Measurements from ENCODE around the gene C3orf22. TPM values are rescaled to one million over a fixed set of nuclear protein-coding genes. Genes with fewer than 3 reads are reported as not detected.
"Not testable (repeated sequence)": the region's sequence is repeated elsewhere in the genome, so short reads cannot be mapped to it uniquely, and the experiment has no call there.

C3orf22 gene
- total and polyA plus RNA-seq, 5 donors from 2014 or later, result not detected

DNA sequence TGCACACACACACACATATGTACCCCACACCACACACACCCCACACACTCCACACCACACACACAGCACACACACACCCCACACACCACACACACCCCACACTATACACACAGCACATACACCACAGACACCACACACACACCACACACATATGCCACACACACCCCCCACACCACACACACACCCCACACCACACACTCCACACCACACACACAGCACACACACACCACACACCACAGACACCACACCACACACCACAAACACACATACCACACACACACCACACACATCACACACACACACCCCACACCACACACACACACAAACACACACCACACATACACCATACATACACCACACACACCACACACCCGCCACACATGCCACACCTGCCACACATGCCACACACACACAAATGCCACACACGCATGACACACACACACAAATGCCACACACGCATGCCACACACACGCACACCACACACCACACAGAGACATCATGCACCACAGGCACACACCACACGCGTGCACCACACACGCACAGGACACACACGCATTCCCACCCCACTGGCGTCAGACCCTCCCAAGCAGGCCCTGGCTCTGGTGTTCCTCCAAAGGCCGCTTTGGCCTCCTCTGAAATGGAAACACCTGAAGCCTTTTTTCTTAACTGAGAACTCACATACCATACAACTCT lies 19.0 kb downstream of the C3orf22 start:
- Histone ChIP-seq H3K4me3 (ENCODE audit: low read depth, low read length) (no peak overlapping the region), H3K36me3 (ENCODE audit: control insufficient read depth, insufficient read depth, low read length) (no peaks in the 10 kb centered on the region), H3K9me3 (ENCODE audit: control insufficient read depth in 2 of 2, low read length in 2 of 2) (no peaks in the 10 kb centered on the region), H3K27me3 (ENCODE audit: control insufficient read depth, insufficient read depth, low read length) (no peaks in the 10 kb centered on the region), H3K4me1 (ENCODE audit: control insufficient read depth, insufficient read depth, low read length, poor library complexity, severe bottlenecking) (no peaks in the 10 kb centered on the region), H3K27ac (ENCODE audit: insufficient read depth, low read length, poor library complexity, severe bottlenecking) (no peak overlapping the region)
- Mint-ChIP-seq H3K9me3 (peaks cover 0 to 2% (median 0%) of the 10 kb centered on the region in 7 donors), H3K27me3 (no peaks in the 10 kb centered on the region), H3K4me3 (no peak overlapping the region), H3K36me3 (no peaks in the 10 kb centered on the region), H3K27ac (no peak overlapping the region), H3K4me1 (peaks cover 0 to 4% (median 1%) of the 10 kb centered on the region in 4 donors)
- ATAC-seq (ENCODE audit: low read depth in 2 of 2) (no peak), DNase-seq (no peak)

DNA sequence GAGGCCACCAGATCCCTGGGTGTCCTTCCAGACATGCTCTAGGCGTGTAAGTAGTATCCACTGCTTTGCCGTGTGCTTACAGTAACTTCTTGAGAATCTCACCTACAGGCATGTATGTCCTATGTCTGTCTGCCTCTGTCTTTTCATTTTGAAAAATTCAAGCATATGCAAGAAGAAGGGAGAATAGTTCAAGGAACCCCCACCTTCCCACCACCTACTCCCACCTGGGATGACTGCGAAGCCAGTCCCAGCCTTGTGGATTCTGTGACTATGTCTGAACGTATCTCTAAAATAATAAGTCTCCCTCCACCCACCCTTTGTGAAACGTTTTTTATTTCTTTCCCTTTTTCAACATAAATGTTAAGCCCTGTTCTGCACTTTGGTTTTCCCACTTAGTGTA lies 19.8 kb downstream of the C3orf22 start:
- ATAC-seq (ENCODE audit: low read depth in 2 of 2) (no peak), DNase-seq (no peak)
- H3K4me3 ChIP-seq (ENCODE audit: low read depth, low read length), result no peak overlapping the region
- Mint-ChIP-seq H3K4me1 (peaks cover 0 to 4% (median 1%) of the 10 kb centered on the region in 4 donors), H3K9me3 (peaks cover 0 to 2% (median 0%) of the 10 kb centered on the region in 7 donors), H3K36me3 (no peaks in the 10 kb centered on the region), H3K27me3 (no peaks in the 10 kb centered on the region), H3K4me3 (no peak overlapping the region), H3K27ac (no peak overlapping the region)
- no peak overlapping the region for H3K27ac ChIP-seq (ENCODE audit: insufficient read depth, low read length, poor library complexity, severe bottlenecking)
- no peaks in the 10 kb centered on the region for H3K27me3 ChIP-seq (ENCODE audit: control insufficient read depth, insufficient read depth, low read length)
- H3K9me3 ChIP-seq (ENCODE audit: control insufficient read depth in 2 of 2, low read length in 2 of 2), result no peaks in the 10 kb centered on the region
- H3K36me3 ChIP-seq (ENCODE audit: control insufficient read depth, insufficient read depth, low read length), result no peaks in the 10 kb centered on the region
- no peaks in the 10 kb centered on the region for H3K4me1 ChIP-seq (ENCODE audit: control insufficient read depth, insufficient read depth, low read length, poor library complexity, severe bottlenecking)

DNA sequence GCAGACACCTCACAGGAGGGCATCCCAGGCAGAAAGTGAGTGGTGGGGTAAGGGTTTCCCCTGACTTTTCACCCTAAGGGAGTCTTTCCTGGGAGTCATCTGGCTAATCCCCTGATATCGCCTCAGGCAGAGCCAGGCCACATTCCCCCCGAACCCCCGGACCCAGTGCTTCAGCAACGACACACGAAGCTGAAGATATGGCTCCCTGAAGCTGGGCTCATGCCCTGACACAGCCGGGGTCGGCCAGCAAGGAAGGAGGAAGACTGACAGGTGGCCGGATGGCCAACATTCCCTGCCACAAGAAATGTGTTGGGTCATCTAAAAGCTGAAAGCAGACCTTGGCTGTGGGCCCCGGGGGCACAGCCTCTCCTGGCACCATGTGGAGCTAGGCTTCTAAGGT lies 20.4 kb downstream of the C3orf22 start:
- Histone ChIP-seq H3K4me1 (ENCODE audit: control insufficient read depth, insufficient read depth, low read length, poor library complexity, severe bottlenecking) (no peaks in the 10 kb centered on the region), H3K9me3 (ENCODE audit: control insufficient read depth in 2 of 2, low read length in 2 of 2) (no peaks in the 10 kb centered on the region), H3K36me3 (ENCODE audit: control insufficient read depth, insufficient read depth, low read length) (no peaks in the 10 kb centered on the region), H3K27me3 (ENCODE audit: control insufficient read depth, insufficient read depth, low read length) (no peaks in the 10 kb centered on the region), H3K27ac (ENCODE audit: insufficient read depth, low read length, poor library complexity, severe bottlenecking) (no peak overlapping the region), H3K4me3 (ENCODE audit: low read depth, low read length) (no peak overlapping the region)
- Mint-ChIP-seq H3K27ac (no peak overlapping the region), H3K9me3 (peaks cover 0 to 2% (median 0%) of the 10 kb centered on the region in 7 donors), H3K27me3 (no peaks in the 10 kb centered on the region), H3K36me3 (no peaks in the 10 kb centered on the region), H3K4me3 (no peak overlapping the region), H3K4me1 (peaks cover 0 to 4% (median 1%) of the 10 kb centered on the region in 4 donors)
- DNase-seq (no peak), ATAC-seq (ENCODE audit: low read depth in 2 of 2) (no peak)

DNA sequence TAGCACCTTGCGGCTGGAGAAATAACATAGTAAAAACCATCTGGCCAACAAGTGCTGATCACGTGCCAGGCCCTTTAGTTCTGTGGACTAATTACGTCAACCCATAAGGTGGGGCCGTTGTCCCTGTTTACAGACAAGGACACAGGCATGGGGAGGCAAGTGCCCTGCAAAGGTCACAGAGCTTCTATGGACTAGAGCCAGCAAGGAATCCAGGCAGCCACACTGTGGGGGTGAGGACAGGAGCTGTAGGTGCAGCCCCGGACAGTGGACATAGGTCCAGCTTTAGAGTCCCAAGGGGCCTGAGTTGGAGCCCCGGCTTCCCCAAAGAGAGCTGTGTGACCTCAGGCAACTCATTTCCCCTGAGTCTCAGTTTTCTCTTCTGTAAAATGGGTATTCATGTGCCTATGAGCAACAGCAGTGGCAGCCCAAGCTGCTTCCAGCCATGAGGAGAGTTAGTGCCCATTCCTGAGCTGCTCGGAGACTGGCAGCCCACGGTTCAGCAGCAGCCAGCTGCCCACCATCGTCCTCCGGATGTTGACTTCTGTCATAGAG lies 20.9 kb downstream of the C3orf22 start:
- no peak for ATAC-seq (ENCODE audit: low read depth in 2 of 2)
- H3K9me3 Mint-ChIP-seq, result no peaks in the 10 kb centered on the region
- no peak overlapping the region for H3K4me3 Mint-ChIP-seq
- H3K4me1 ChIP-seq (ENCODE audit: control insufficient read depth, insufficient read depth, low read length, poor library complexity, severe bottlenecking), result no peaks in the 10 kb centered on the region
- H3K27me3 ChIP-seq (ENCODE audit: control insufficient read depth, insufficient read depth, low read length), result no peaks in the 10 kb centered on the region
- no peak overlapping the region for H3K27ac ChIP-seq (ENCODE audit: insufficient read depth, low read length, poor library complexity, severe bottlenecking)
- no peaks in the 10 kb centered on the region for H3K9me3 ChIP-seq (ENCODE audit: control insufficient read depth in 2 of 2, low read length in 2 of 2)
- DNase-seq, result no peak
- no peaks in the 10 kb centered on the region for H3K36me3 Mint-ChIP-seq
- H3K4me3 ChIP-seq (ENCODE audit: low read depth, low read length), result no peak overlapping the region
- no peaks in the 10 kb centered on the region for H3K27me3 Mint-ChIP-seq
- peaks cover 0 to 4% (median 1%) of the 10 kb centered on the region in 4 donors for H3K4me1 Mint-ChIP-seq
- no peak overlapping the region for H3K27ac Mint-ChIP-seq
- no peaks in the 10 kb centered on the region for H3K36me3 ChIP-seq (ENCODE audit: control insufficient read depth, insufficient read depth, low read length)

DNA sequence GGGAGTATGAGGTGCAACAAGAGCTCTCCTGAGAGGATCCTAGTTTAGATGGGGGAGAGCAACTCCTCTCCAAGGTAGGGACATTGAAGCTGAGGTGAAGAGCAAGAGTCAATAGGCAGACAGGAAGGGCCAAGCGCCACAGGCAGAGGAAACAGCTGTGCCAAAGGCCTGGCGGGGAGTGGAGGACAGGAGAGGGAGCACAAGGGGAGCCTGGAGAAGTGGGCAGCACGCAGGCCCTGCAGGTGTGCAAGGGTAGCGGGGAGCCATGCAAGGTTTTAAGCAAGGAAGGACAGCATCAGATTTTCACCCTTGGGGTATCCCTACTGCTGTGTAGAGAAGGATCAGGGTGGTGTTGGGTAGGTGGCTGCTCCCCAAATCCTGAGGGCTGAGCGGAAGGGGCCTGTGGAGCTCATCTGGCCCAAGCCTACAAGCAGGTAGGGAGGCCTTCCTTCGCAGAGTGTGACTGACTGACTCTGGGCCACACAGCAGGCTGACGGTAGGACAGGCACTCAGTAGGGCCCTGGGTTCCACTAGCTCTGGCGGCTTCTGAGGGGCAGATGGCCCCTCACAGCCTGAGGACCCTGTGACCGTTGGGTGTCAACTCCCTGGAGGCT lies 21.5 kb downstream of the C3orf22 start:
- H3K36me3 Mint-ChIP-seq, result no peaks in the 10 kb centered on the region
- H3K4me3 Mint-ChIP-seq, result no peak overlapping the region
- Histone ChIP-seq H3K36me3 (ENCODE audit: control insufficient read depth, insufficient read depth, low read length) (no peaks in the 10 kb centered on the region), H3K4me3 (ENCODE audit: low read depth, low read length) (no peak overlapping the region), H3K4me1 (ENCODE audit: control insufficient read depth, insufficient read depth, low read length, poor library complexity, severe bottlenecking) (no peaks in the 10 kb centered on the region), H3K27me3 (ENCODE audit: control insufficient read depth, insufficient read depth, low read length) (no peaks in the 10 kb centered on the region), H3K27ac (ENCODE audit: insufficient read depth, low read length, poor library complexity, severe bottlenecking) (no peak overlapping the region), H3K9me3 (ENCODE audit: control insufficient read depth in 2 of 2, low read length in 2 of 2) (no peaks in the 10 kb centered on the region)
- H3K27ac Mint-ChIP-seq, result no peak overlapping the region
- no peaks in the 10 kb centered on the region for H3K9me3 Mint-ChIP-seq
- no peak for DNase-seq
- no peaks in the 10 kb centered on the region for H3K27me3 Mint-ChIP-seq
- ATAC-seq (ENCODE audit: low read depth in 2 of 2), result no peak
- peaks cover 0 to 4% (median 1%) of the 10 kb centered on the region in 4 donors for H3K4me1 Mint-ChIP-seq

DNA sequence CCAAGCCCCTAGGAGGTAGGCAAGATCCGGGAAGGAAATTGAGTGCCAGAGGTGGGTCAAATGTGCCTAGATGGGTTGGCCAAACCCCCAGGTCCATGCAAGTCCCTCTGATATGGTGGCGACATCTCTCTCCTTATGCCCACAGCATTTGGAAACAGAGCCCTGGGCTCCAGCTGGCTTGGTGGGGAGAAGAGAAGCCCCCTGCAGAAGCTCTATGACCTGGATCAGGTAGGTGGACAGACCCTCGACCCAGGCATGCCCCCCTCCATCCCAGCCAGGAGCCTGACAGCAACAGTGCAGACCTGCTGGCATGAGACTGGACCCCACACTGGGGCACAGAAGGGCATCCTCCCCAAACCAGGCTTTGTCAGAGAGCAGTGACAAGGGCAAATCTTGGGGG lies 22.6 kb downstream of the C3orf22 start:
- Histone ChIP-seq H3K9me3 (ENCODE audit: control insufficient read depth in 2 of 2, low read length in 2 of 2) (no peaks in the 10 kb centered on the region), H3K27me3 (ENCODE audit: control insufficient read depth, insufficient read depth, low read length) (no peaks in the 10 kb centered on the region), H3K36me3 (ENCODE audit: control insufficient read depth, insufficient read depth, low read length) (no peaks in the 10 kb centered on the region), H3K27ac (ENCODE audit: insufficient read depth, low read length, poor library complexity, severe bottlenecking) (no peak overlapping the region), H3K4me3 (ENCODE audit: low read depth, low read length) (no peak overlapping the region), H3K4me1 (ENCODE audit: control insufficient read depth, insufficient read depth, low read length, poor library complexity, severe bottlenecking) (no peaks in the 10 kb centered on the region)
- Mint-ChIP-seq H3K4me1 (peaks cover 0 to 4% (median 1%) of the 10 kb centered on the region in 4 donors), H3K4me3 (no peak overlapping the region), H3K9me3 (no peaks in the 10 kb centered on the region), H3K27ac (no peak overlapping the region), H3K36me3 (no peaks in the 10 kb centered on the region), H3K27me3 (no peaks in the 10 kb centered on the region)
- DNase-seq (no peak), ATAC-seq (ENCODE audit: low read depth in 2 of 2) (no peak)

DNA sequence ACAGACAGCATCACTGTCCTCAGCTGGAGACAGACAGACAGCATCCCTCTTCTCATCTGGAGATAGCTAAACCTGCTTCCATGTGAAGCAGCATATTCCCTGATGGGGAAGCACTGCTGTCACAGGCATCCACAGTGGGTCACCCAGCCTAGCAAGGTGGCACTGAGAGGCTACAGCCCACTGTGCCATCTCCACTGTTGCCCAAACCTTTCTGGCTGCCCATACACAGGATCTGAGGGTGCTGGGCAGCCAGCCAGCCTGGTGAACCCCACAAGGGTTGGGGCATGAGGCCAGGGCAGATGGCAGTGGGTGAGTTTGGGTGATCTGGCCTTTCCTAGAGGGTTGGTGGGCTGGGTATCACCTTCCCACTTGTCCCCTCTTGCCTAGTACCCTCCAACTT lies 23.1 kb downstream of the C3orf22 start:
- Mint-ChIP-seq H3K27ac (no peak overlapping the region), H3K9me3 (no peaks in the 10 kb centered on the region), H3K27me3 (no peaks in the 10 kb centered on the region), H3K36me3 (no peaks in the 10 kb centered on the region), H3K4me3 (no peak overlapping the region), H3K4me1 (peaks cover 0 to 4% (median 0%) of the 10 kb centered on the region in 4 donors)
- Histone ChIP-seq H3K9me3 (ENCODE audit: control insufficient read depth in 2 of 2, low read length in 2 of 2) (no peaks in the 10 kb centered on the region), H3K27me3 (ENCODE audit: control insufficient read depth, insufficient read depth, low read length) (no peaks in the 10 kb centered on the region), H3K27ac (ENCODE audit: insufficient read depth, low read length, poor library complexity, severe bottlenecking) (no peak overlapping the region), H3K4me3 (ENCODE audit: low read depth, low read length) (no peak overlapping the region), H3K4me1 (ENCODE audit: control insufficient read depth, insufficient read depth, low read length, poor library complexity, severe bottlenecking) (no peaks in the 10 kb centered on the region), H3K36me3 (ENCODE audit: control insufficient read depth, insufficient read depth, low read length) (no peaks in the 10 kb centered on the region)
- DNase-seq, result no peak
- ATAC-seq (ENCODE audit: low read depth in 2 of 2), result no peak

DNA sequence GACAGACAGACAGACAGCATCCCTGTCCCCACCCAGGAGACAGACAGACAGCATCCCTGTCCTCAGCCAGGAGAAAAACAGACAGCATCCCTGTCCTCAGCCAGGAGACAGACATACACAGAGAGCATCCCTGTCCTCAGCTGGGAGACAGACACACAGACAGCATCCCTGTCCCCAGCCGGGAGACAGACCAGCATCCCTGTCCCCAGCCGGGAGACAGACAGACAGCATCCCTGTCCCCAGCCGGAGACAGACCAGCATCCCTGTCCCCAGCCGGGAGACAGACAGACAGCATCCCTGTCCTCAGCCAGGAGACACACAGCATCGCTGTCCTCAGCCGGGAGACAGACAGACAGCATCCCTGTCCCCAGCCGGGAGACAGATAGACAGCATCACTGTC lies 24.0 kb downstream of the C3orf22 start:
- not testable (repeated sequence) for H3K36me3 Mint-ChIP-seq; ATAC-seq (ENCODE audit: low read depth in 2 of 2); H3K27ac ChIP-seq (ENCODE audit: insufficient read depth, low read length, poor library complexity, severe bottlenecking); DNase-seq; H3K27me3 Mint-ChIP-seq; H3K36me3 ChIP-seq (ENCODE audit: control insufficient read depth, insufficient read depth, low read length); H3K4me3 Mint-ChIP-seq; H3K4me3 ChIP-seq (ENCODE audit: low read depth, low read length); H3K27me3 ChIP-seq (ENCODE audit: control insufficient read depth, insufficient read depth, low read length); H3K9me3 ChIP-seq (ENCODE audit: control insufficient read depth in 2 of 2, low read length in 2 of 2); H3K4me1 ChIP-seq (ENCODE audit: control insufficient read depth, insufficient read depth, low read length, poor library complexity, severe bottlenecking); H3K4me1 Mint-ChIP-seq; H3K9me3 Mint-ChIP-seq
- H3K27ac Mint-ChIP-seq, result peak overlapping the region in 1 of 3 donors; percentile 24

Data from CD4-positive, CD25-positive, alpha-beta regulatory T cell (primary cell).